GM12878 (cell line): ENCODE data around the gene THBS1.

Experiments
- BACH1 ChIP-seq: fragments of 450-650 bp; IDR thresholded peaks from 2 replicates; pipeline ENCODE4 v1.6.1; 2017; ENCODE audit warnings: mild to moderate bottlenecking, borderline replicate concordance
- CBX3 ChIP-seq: fragments of 200-600 bp; sonication (generic); IDR thresholded peaks from 2 replicates; pipeline ENCODE4 v1.6.1; 2016; ENCODE audit warnings: low read depth, borderline replicate concordance
- CHD2 ChIP-seq: IDR thresholded peaks from 2 replicates; pipeline ENCODE4 v1.6.1; 2011; ENCODE audit warnings: low read depth, low read length, improper control_type of control experiment, borderline replicate concordance
- CTCF ChIP-seq, 3 experiments: IDR thresholded peaks in 2 of 3; conservative IDR thresholded peaks in 1 of 3; 2 replicates each; pipeline ENCODE4 v1.5.1; 2011; ENCODE audit warnings: low read depth in 3 of 3, low read length in 3 of 3, mild to moderate bottlenecking in 3 of 3, control low read depth in 2 of 3, moderate library complexity in 2 of 3, inconsistent platforms in 1 of 3, mixed read lengths in 1 of 3; ENCODE audit not compliant: control insufficient read depth in 2 of 3, insufficient read depth in 1 of 3; ENCODE audit errors: extremely low read depth in 1 of 3
- EP300 ChIP-seq, 2 experiments: fragments of 150-350 bp in 1 of 2; IDR thresholded peaks; 2 replicates each; pipeline ENCODE4 v1.6.1; 2011 to 2012; ENCODE audit warnings: low read depth in 2 of 2, low read length in 2 of 2, borderline replicate concordance in 1 of 2, improper control_type of control experiment in 1 of 2, inconsistent platforms in 1 of 2; ENCODE audit not compliant: control insufficient read depth in 1 of 2
- POLR2A ChIP-seq: IDR thresholded peaks from 2 replicates; pipeline ENCODE4 v1.6.1; 2011; ENCODE audit warnings: low read depth, mild to moderate bottlenecking, low read length
- RFX5 ChIP-seq: IDR thresholded peaks from 2 replicates; pipeline ENCODE4 v1.6.1; 2011; ENCODE audit warnings: low read depth, low read length, improper control_type of control experiment
- SP1 ChIP-seq: IDR thresholded peaks from one replicate; pipeline ENCODE4 v1.6.1; 2011; ENCODE audit warnings: low read depth, low read length
- SREBF2 ChIP-seq: IDR thresholded peaks from 2 replicates; pipeline ENCODE4 v1.6.1; 2012; ENCODE audit warnings: mild to moderate bottlenecking, low read length
- TAF1 ChIP-seq: IDR thresholded peaks from 2 replicates; pipeline ENCODE4 v1.6.1; 2011; ENCODE audit warnings: mild to moderate bottlenecking, low read depth, low read length, borderline replicate concordance
- ZNF274 ChIP-seq: IDR thresholded peaks from one replicate; pipeline ENCODE4 v1.8.0; 2011; ENCODE audit not compliant: insufficient read length, insufficient read depth
- TF ChIP-seq, protein P1 (sequence below): fragments of 450-650 bp; formaldehyde crosslinking; IDR thresholded peaks from 2 replicates; pipeline ENCODE4 v1.5.0; 2022; ENCODE audit warnings: mild to moderate bottlenecking, missing genetic modification characterization
- TF ChIP-seq, protein P2 (sequence below): IDR thresholded peaks from 2 replicates; pipeline ENCODE4 v1.6.1; 2012; ENCODE audit warnings: low read depth, low read length, improper control_type of control experiment

DNA sequence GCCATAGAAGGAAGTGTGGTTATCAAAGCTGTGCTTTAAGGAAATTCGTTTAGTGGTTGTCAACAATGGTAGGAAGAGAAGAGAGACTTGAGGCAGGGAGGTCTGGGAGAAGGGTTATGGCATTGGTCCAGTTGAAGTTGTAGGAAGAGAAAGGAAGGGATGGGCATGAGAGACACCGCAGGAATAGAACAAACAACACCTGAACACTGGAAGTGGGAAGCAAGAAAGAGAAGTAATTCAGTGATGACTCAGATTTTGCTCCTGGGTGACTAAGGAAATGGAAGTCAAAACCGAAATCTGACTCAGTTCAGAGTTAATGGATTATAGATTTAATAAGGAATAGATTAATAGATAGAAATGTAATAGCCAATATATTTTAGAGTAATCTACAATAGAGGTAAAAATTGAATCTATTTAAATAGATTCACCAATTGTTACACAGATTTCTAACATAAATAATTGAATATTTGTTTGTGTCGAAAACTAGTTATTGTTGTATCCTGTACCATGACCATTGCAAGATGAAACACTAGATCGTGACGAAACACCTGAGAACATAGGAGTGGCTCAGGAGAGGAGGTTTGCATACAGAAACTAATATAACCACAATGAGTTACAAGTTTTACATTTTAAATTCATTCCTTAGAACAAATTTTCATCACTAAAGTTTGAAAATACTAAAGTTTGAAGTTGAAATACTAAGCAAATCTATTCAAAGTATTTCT lies 36.0 kb downstream of the THBS1 start:
- TF ChIP-seq CBX3 (no peak), CTCF (IDR thresholded peaks at IDR 0.05 in 2 of 3, conservative IDR thresholded peaks at IDR 0.05 in 1 of 3; ENCODE audit: control insufficient read depth in 2 of 3, extremely low read depth in 1 of 3, insufficient read depth in 1 of 3, low read depth in 3 of 3, low read length in 3 of 3) (no peak), EP300 (IDR thresholded peaks at IDR 0.05; ENCODE audit: borderline replicate concordance in 1 of 2, control insufficient read depth in 1 of 2, low read depth in 2 of 2, low read length in 2 of 2) (no peak), POLR2A (no peak), RFX5 (no peak), CHD2 (no peak), SP1 (no peak), SREBF2 (no peak), BACH1 (no peak), TAF1 (no peak), ZNF274 (no peak)
- TF ChIP-seq, protein P1, sequence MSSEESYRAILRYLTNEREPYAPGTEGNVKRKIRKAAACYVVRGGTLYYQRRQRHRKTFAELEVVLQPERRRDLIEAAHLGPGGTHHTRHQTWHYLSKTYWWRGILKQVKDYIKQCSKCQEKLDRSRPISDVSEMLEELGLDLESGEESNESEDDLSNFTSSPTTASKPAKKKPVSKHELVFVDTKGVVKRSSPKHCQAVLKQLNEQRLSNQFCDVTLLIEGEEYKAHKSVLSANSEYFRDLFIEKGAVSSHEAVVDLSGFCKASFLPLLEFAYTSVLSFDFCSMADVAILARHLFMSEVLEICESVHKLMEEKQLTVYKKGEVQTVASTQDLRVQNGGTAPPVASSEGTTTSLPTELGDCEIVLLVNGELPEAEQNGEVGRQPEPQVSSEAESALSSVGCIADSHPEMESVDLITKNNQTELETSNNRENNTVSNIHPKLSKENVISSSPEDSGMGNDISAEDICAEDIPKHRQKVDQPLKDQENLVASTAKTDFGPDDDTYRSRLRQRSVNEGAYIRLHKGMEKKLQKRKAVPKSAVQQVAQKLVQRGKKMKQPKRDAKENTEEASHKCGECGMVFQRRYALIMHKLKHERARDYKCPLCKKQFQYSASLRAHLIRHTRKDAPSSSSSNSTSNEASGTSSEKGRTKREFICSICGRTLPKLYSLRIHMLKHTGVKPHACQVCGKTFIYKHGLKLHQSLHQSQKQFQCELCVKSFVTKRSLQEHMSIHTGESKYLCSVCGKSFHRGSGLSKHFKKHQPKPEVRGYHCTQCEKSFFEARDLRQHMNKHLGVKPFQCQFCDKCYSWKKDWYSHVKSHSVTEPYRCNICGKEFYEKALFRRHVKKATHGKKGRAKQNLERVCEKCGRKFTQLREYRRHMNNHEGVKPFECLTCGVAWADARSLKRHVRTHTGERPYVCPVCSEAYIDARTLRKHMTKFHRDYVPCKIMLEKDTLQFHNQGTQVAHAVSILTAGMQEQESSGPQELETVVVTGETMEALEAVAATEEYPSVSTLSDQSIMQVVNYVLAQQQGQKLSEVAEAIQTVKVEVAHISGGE = no peak
- TF ChIP-seq, protein P2, sequence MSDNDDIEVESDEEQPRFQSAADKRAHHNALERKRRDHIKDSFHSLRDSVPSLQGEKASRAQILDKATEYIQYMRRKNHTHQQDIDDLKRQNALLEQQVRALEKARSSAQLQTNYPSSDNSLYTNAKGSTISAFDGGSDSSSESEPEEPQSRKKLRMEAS = no peak
